ENCODE data around the gene FAT1.

DNA sequence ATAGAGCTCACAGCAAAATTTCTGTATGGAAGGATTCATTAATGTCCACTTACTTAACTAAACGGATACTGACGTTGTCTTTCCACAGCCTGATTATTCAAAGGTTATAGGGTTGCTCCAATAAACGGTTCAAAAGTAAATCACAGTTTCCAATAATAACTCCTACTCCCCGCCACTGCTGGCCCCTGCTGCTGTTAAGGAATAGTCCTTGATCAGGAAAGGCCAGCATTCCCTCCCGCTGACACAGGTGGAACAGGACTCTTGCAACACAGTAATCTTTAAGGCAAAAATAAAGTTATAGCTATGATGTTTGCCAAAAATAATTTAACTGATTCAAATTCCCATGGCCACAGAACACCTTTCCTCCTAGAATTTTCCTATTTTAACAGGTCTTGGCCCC, 53.9 kb downstream of the FAT1 start:
- TF ChIP-seq CTCF (IDR thresholded peaks at IDR 0.05; ENCODE audit: low read length): no peak
- no peak for TF ChIP-seq EZH2phosphoT487 (IDR thresholded peaks at IDR 0.05; ENCODE audit: low read length)
